HL-60 (cell line): ENCODE data around the gene CHRNA1.

ENCODE experiments used
- CTCF ChIP-seq: IDR thresholded peaks from one replicate; pipeline ENCODE4 v1.5.1; 2011; ENCODE audit warnings: low read length, control low read depth, inconsistent platforms; ENCODE audit not compliant: insufficient read depth
- POLR2AphosphoS5 ChIP-seq: IDR thresholded peaks from 2 replicates; pipeline ENCODE4 v1.6.1; 2012; ENCODE audit warnings: low read depth
- REST ChIP-seq: IDR thresholded peaks from 2 replicates; pipeline ENCODE4 v1.6.1; 2012; ENCODE audit warnings: low read depth; ENCODE audit not compliant: insufficient replicate concordance

- no peak for TF ChIP-seq CTCF
- TF ChIP-seq POLR2AphosphoS5 = no peak
- no peak for TF ChIP-seq REST
Observed at GRCh38 chr2:174745142-174745541, 19.1 kb downstream of the CHRNA1 start.
